ENCODE data around the gene PLXNA4.

PLXNA4 gene

GRCh38 chr7:132080467-132080866 lies 495.8 kb downstream of the PLXNA4 start:
- H3K9me3 ChIP-seq (ENCODE audit: insufficient read depth, low read depth, low read length), result peaks cover 1% of the 10 kb centered on the region

GRCh38 chr7:132078891-132079735 lies 497.2 kb downstream of the PLXNA4 start:
- H4K12ac ChIP-seq (ENCODE audit: low read depth, low read length), result no peak overlapping the region
- H3K4me2 ChIP-seq (ENCODE audit: low read length), result no peak overlapping the region
- no peak overlapping the region for H3K27ac ChIP-seq (ENCODE audit: low read depth, low read length)
- no peak overlapping the region for H2BK12ac ChIP-seq (ENCODE audit: low read length)
- no peak overlapping the region for H4K8ac ChIP-seq (ENCODE audit: low read depth, low read length)
- no peak overlapping the region for H3K4ac ChIP-seq (ENCODE audit: low read depth, low read length)
- H3K4me3 ChIP-seq (ENCODE audit: low read depth, low read length), result no peak overlapping the region
- no peaks in the 10 kb centered on the region for H3K79me2 ChIP-seq (ENCODE audit: control insufficient read depth, insufficient read depth, low read length, poor library complexity)
- H2BK5ac ChIP-seq (ENCODE audit: low read depth, low read length, poor library complexity), result no peak overlapping the region
- no peak overlapping the region for H3K9ac ChIP-seq (ENCODE audit: low read length)
- no peak overlapping the region for H3K23ac ChIP-seq (ENCODE audit: low read length)
- no peak for DNase-seq
- no peak overlapping the region for H3K18ac ChIP-seq (ENCODE audit: low read length)
- H4K91ac ChIP-seq (ENCODE audit: low read depth, low read length), result no peak overlapping the region
- no CpG with 5 or more reads among the region's 8 CpGs for WGBS (ENCODE audit: extremely low coverage, insufficient coverage, insufficient read length)
- no peaks in the 10 kb centered on the region for H3K36me3 ChIP-seq (ENCODE audit: control insufficient read depth in 1 of 2, insufficient read depth in 2 of 2, low read length in 2 of 2)
- no peak overlapping the region for H2AFZ ChIP-seq (ENCODE audit: insufficient read depth, low read length, poor library complexity)
- no peak overlapping the region for H3K14ac ChIP-seq (ENCODE audit: low read length)
- H2BK120ac ChIP-seq (ENCODE audit: insufficient read depth, low read length, poor library complexity), result no peak overlapping the region
- no peak overlapping the region for H2AK5ac ChIP-seq (ENCODE audit: low read length)
- peaks cover 0 to 3% of the 10 kb centered on the region in 2 experiments for H3K4me1 ChIP-seq (ENCODE audit: control insufficient read depth in 1 of 2, insufficient read depth in 2 of 2, low read length in 2 of 2)
- no peaks in the 10 kb centered on the region for H3K79me1 ChIP-seq (ENCODE audit: low read length)
- no peaks in the 10 kb centered on the region for H3K27me3 ChIP-seq (ENCODE audit: insufficient read depth, low read length)
- peaks cover 1% of the 10 kb centered on the region for H3K9me3 ChIP-seq (ENCODE audit: insufficient read depth, low read depth, low read length)

More at GRCh38 chr7:132080467-132080866, 495.8 kb downstream of the PLXNA4 start:
- no peaks in the 10 kb centered on the region for H3K79me2 ChIP-seq (ENCODE audit: control insufficient read depth, insufficient read depth, low read length, poor library complexity)
- no peak overlapping the region for H3K9ac ChIP-seq (ENCODE audit: low read length)
- no peak overlapping the region for H3K4me3 ChIP-seq (ENCODE audit: low read depth, low read length)
- WGBS (ENCODE audit: extremely low coverage, insufficient coverage, insufficient read length), result no CpG with 5 or more reads among the region's 1 CpG
- DNase-seq, result no peak
- H3K36me3 ChIP-seq (ENCODE audit: control insufficient read depth in 1 of 2, insufficient read depth in 2 of 2, low read length in 2 of 2), result no peaks in the 10 kb centered on the region
- H2BK12ac ChIP-seq (ENCODE audit: low read length), result no peak overlapping the region
- H4K8ac ChIP-seq (ENCODE audit: low read depth, low read length), result no peak overlapping the region
- H3K4me2 ChIP-seq (ENCODE audit: low read length), result no peak overlapping the region
- H3K18ac ChIP-seq (ENCODE audit: low read length), result no peak overlapping the region
- H4K91ac ChIP-seq (ENCODE audit: low read depth, low read length), result no peak overlapping the region
- no peak overlapping the region for H3K14ac ChIP-seq (ENCODE audit: low read length)
- H3K27ac ChIP-seq (ENCODE audit: low read depth, low read length), result no peak overlapping the region
- H3K27me3 ChIP-seq (ENCODE audit: insufficient read depth, low read length), result no peaks in the 10 kb centered on the region
- H3K23ac ChIP-seq (ENCODE audit: low read length), result no peak overlapping the region
- H2AFZ ChIP-seq (ENCODE audit: insufficient read depth, low read length, poor library complexity), result no peak overlapping the region
- no peak overlapping the region for H3K4ac ChIP-seq (ENCODE audit: low read depth, low read length)
- no peaks in the 10 kb centered on the region for H3K79me1 ChIP-seq (ENCODE audit: low read length)
- H3K4me1 ChIP-seq (ENCODE audit: control insufficient read depth in 1 of 2, insufficient read depth in 2 of 2, low read length in 2 of 2), result peaks cover 0 to 3% of the 10 kb centered on the region in 2 experiments
- no peak overlapping the region for H2BK5ac ChIP-seq (ENCODE audit: low read depth, low read length, poor library complexity)
- no peak overlapping the region for H4K12ac ChIP-seq (ENCODE audit: low read depth, low read length)
- no peak overlapping the region for H2BK120ac ChIP-seq (ENCODE audit: insufficient read depth, low read length, poor library complexity)
- H2AK5ac ChIP-seq (ENCODE audit: low read length), result no peak overlapping the region

DNA sequence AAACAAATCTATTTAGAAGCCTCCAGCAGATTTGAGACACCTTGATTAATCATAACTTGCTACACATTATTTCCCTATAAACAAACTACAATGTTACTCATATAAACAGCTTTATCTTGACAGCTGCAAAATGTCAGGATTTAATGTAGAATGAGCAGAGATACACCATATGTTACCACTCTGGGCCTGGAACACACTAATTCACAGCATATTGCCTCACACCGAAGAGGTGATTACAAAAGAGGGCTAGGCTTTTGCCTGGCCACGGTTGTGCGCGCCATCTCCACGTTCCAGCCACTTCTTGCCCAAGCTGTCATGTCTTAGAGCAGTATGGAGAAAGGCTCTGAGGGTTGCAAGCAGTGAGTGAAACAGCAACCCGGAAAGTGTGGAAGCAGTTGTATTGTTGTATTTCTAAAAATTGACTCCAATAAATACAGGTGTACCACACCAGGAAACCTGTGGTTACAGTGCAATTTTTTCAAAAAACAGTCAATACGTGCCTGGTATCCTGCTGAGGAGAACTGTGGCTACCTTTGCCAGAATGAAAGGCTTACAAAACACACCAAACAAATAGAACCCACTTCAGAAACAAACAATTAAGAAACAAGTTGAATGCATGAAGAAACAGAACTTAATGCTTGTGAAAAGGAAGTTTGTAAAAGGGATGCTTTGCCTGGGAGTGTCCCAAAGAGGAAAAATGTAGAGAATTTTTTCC lies 498.1 kb downstream of the PLXNA4 start:
- H3K36me3 ChIP-seq (ENCODE audit: control insufficient read depth in 1 of 2, insufficient read depth in 2 of 2, low read length in 2 of 2), result no peaks in the 10 kb centered on the region
- no peaks in the 10 kb centered on the region for H3K79me1 ChIP-seq (ENCODE audit: low read length)
- H3K27ac ChIP-seq (ENCODE audit: low read depth, low read length), result no peak overlapping the region
- H4K91ac ChIP-seq (ENCODE audit: low read depth, low read length), result no peak overlapping the region
- no peak overlapping the region for H2AFZ ChIP-seq (ENCODE audit: insufficient read depth, low read length, poor library complexity)
- no peak overlapping the region for H2BK5ac ChIP-seq (ENCODE audit: low read depth, low read length, poor library complexity)
- peaks cover 1% of the 10 kb centered on the region for H3K9me3 ChIP-seq (ENCODE audit: insufficient read depth, low read depth, low read length)
- no peaks in the 10 kb centered on the region for H3K27me3 ChIP-seq (ENCODE audit: insufficient read depth, low read length)
- no peak overlapping the region for H2BK12ac ChIP-seq (ENCODE audit: low read length)
- no CpG with 5 or more reads among the region's 7 CpGs for WGBS (ENCODE audit: extremely low coverage, insufficient coverage, insufficient read length)
- no peak overlapping the region for H4K12ac ChIP-seq (ENCODE audit: low read depth, low read length)
- no peak overlapping the region for H3K4me2 ChIP-seq (ENCODE audit: low read length)
- H3K23ac ChIP-seq (ENCODE audit: low read length), result no peak overlapping the region
- no peak overlapping the region for H3K4ac ChIP-seq (ENCODE audit: low read depth, low read length)
- H3K9ac ChIP-seq (ENCODE audit: low read length), result no peak overlapping the region
- H3K18ac ChIP-seq (ENCODE audit: low read length), result no peak overlapping the region
- peaks cover 0 to 3% of the 10 kb centered on the region in 2 experiments for H3K4me1 ChIP-seq (ENCODE audit: control insufficient read depth in 1 of 2, insufficient read depth in 2 of 2, low read length in 2 of 2)
- H2AK5ac ChIP-seq (ENCODE audit: low read length), result no peak overlapping the region
- no peak overlapping the region for H4K8ac ChIP-seq (ENCODE audit: low read depth, low read length)
- no peak overlapping the region for H2BK120ac ChIP-seq (ENCODE audit: insufficient read depth, low read length, poor library complexity)
- DNase-seq, result peak in 1 of 2 donors; percentile 7
- H3K4me3 ChIP-seq (ENCODE audit: low read depth, low read length), result no peak overlapping the region
- H3K79me2 ChIP-seq (ENCODE audit: control insufficient read depth, insufficient read depth, low read length, poor library complexity), result no peaks in the 10 kb centered on the region
- H3K14ac ChIP-seq (ENCODE audit: low read length), result no peak overlapping the region

DNA sequence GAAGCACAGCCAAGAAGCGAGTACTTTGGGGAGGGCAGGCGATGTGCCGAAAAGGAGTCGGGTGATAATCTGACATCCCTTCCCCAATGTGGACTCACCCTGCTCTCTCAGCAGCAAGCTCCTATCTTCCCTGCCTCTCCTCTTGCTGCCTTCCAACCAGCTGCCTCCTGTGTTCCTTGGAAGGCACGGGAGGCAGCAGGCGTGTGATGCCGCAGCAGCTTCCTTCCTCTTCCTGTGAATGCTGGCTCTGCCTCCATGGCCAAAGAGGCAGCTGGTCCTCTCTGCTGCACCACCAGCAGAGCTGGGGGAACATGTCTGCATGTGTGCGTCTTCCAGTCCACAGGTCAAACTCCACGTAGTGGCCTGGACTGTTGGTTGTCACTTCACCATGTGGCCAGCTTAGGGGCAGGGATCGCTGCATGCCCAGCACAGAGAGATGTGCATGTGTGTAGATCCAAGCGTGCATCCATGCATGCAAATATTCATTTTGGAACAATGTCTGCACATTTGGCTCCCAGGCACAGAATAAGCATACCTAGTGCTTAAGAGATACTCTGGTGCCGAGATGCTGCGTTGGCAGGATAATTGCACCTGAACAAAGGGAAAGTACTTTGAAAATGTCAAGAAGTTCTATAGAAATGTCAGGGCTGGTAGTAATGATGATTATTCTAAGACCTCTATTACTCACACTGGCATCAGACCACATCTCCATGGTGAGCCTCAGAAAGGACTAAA lies 499.8 kb downstream of the PLXNA4 start:
- H3K4me2 ChIP-seq (ENCODE audit: low read length), result no peak overlapping the region
- no peak overlapping the region for H2AK5ac ChIP-seq (ENCODE audit: low read length)
- H3K9ac ChIP-seq (ENCODE audit: low read length), result no peak overlapping the region
- WGBS (ENCODE audit: extremely low coverage, insufficient coverage, insufficient read length), result no CpG with 5 or more reads among the region's 13 CpGs
- DNase-seq, result no peak
- H3K18ac ChIP-seq (ENCODE audit: low read length), result no peak overlapping the region
- H3K79me2 ChIP-seq (ENCODE audit: control insufficient read depth, insufficient read depth, low read length, poor library complexity), result no peaks in the 10 kb centered on the region
- no peak overlapping the region for H3K14ac ChIP-seq (ENCODE audit: low read length)
- H4K91ac ChIP-seq (ENCODE audit: low read depth, low read length), result no peak overlapping the region
- peaks cover 1% of the 10 kb centered on the region for H3K9me3 ChIP-seq (ENCODE audit: insufficient read depth, low read depth, low read length)
- H4K8ac ChIP-seq (ENCODE audit: low read depth, low read length), result no peak overlapping the region
- H2BK5ac ChIP-seq (ENCODE audit: low read depth, low read length, poor library complexity), result no peak overlapping the region
- no peak overlapping the region for H3K27ac ChIP-seq (ENCODE audit: low read depth, low read length)
- no peak overlapping the region for H2BK120ac ChIP-seq (ENCODE audit: insufficient read depth, low read length, poor library complexity)
- no peak overlapping the region for H3K4ac ChIP-seq (ENCODE audit: low read depth, low read length)
- no peak overlapping the region for H2AFZ ChIP-seq (ENCODE audit: insufficient read depth, low read length, poor library complexity)
- H3K27me3 ChIP-seq (ENCODE audit: insufficient read depth, low read length), result no peaks in the 10 kb centered on the region
- peaks cover 3 to 4% of the 10 kb centered on the region in 2 experiments for H3K4me1 ChIP-seq (ENCODE audit: control insufficient read depth in 1 of 2, insufficient read depth in 2 of 2, low read length in 2 of 2)
- H3K4me3 ChIP-seq (ENCODE audit: low read depth, low read length), result no peak overlapping the region
- H3K23ac ChIP-seq (ENCODE audit: low read length), result no peak overlapping the region
- no peaks in the 10 kb centered on the region for H3K36me3 ChIP-seq (ENCODE audit: control insufficient read depth in 1 of 2, insufficient read depth in 2 of 2, low read length in 2 of 2)
- H4K12ac ChIP-seq (ENCODE audit: low read depth, low read length), result no peak overlapping the region
- no peak overlapping the region for H2BK12ac ChIP-seq (ENCODE audit: low read length)
- no peaks in the 10 kb centered on the region for H3K79me1 ChIP-seq (ENCODE audit: low read length)

Data from trophoblast cell (in vitro differentiated cells and primary cell).